GM19455 (cell line): ENCODE results near the gene LDLRAD4.
"Not testable (repeated sequence)": the region's sequence is repeated elsewhere in the genome, so short reads cannot be mapped to it uniquely, and the experiment has no call there.

Source experiments
- ATAC-seq: cut with Tn5 transposase; IDR thresholded peaks from one replicate; pipeline ENCODE4 v1.9.1; 2021; ENCODE audit not compliant: unreplicated experiment

LDLRAD4 gene

GRCh38 chr18:13477147-13477683 is 258.7 kb downstream of the LDLRAD4 start:
- ATAC-seq = no peak

GRCh38 chr18:13480571-13481255 is 262.2 kb downstream of the LDLRAD4 start:
- ATAC-seq = no peak

- no peak for ATAC-seq
These were observed 262.8 kb downstream of the LDLRAD4 start for GRCh38 chr18:13481331-13481730.

GRCh38 chr18:13481820-13482617 is 263.5 kb downstream of the LDLRAD4 start:
- ATAC-seq = no peak

- no peak for ATAC-seq
These were observed 264.0 kb downstream of the LDLRAD4 start for GRCh38 chr18:13482618-13482945.

GRCh38 chr18:13483316-13484270 is 265.0 kb downstream of the LDLRAD4 start:
- no peak for ATAC-seq

GRCh38 chr18:13485182-13485581 is 266.6 kb downstream of the LDLRAD4 start:
- no peak for ATAC-seq

- no peak for ATAC-seq
These were observed 267.0 kb downstream of the LDLRAD4 start for GRCh38 chr18:13485604-13486003.

GRCh38 chr18:13486284-13486683 is 267.7 kb downstream of the LDLRAD4 start:
- no peak for ATAC-seq

- ATAC-seq = no peak
These were observed 268.1 kb downstream of the LDLRAD4 start for GRCh38 chr18:13486686-13487085.

- no peak for ATAC-seq
These were observed 268.7 kb downstream of the LDLRAD4 start for GRCh38 chr18:13487237-13487636.

- no peak for ATAC-seq
These were observed 269.8 kb downstream of the LDLRAD4 start for GRCh38 chr18:13488281-13488929.

GRCh38 chr18:13489303-13489702 is 270.7 kb downstream of the LDLRAD4 start:
- not testable (repeated sequence) for ATAC-seq

- no peak for ATAC-seq
These were observed 272.6 kb downstream of the LDLRAD4 start for GRCh38 chr18:13491138-13491537.

GRCh38 chr18:13492314-13492713 is 273.8 kb downstream of the LDLRAD4 start:
- no peak for ATAC-seq

- no peak for ATAC-seq
These were observed 274.5 kb downstream of the LDLRAD4 start for GRCh38 chr18:13493079-13493478.

- no peak for ATAC-seq
These were observed 275.2 kb downstream of the LDLRAD4 start for GRCh38 chr18:13493725-13494124.

- ATAC-seq = no peak
These were observed 276.4 kb downstream of the LDLRAD4 start for GRCh38 chr18:13494871-13495445.

GRCh38 chr18:13495961-13496360 is 277.4 kb downstream of the LDLRAD4 start:
- no peak for ATAC-seq

GRCh38 chr18:13496691-13497281 is 278.2 kb downstream of the LDLRAD4 start:
- no peak for ATAC-seq
